Ishikawa (cell line): Measurements from ENCODE around the gene TAAR1.

Experiments
- CEBPB ChIP-seq: IDR thresholded peaks from 2 replicates; pipeline ENCODE4 v1.6.1; 2012
- CREB1 ChIP-seq: IDR thresholded peaks from 2 replicates; pipeline ENCODE4 v1.6.1; 2012; ENCODE audit warnings: low read depth
- EGR1 ChIP-seq: IDR thresholded peaks from 2 replicates; pipeline ENCODE4 v1.6.1; 2012
- EP300 ChIP-seq: IDR thresholded peaks from 2 replicates; pipeline ENCODE4 v1.6.1; 2012; ENCODE audit warnings: borderline replicate concordance
- FOXM1 ChIP-seq: IDR thresholded peaks from 2 replicates; pipeline ENCODE4 v1.6.1; 2012; ENCODE audit warnings: low read depth, borderline replicate concordance
- MAX ChIP-seq: IDR thresholded peaks from 2 replicates; pipeline ENCODE4 v1.6.1; 2012
- NFIC ChIP-seq: IDR thresholded peaks from 2 replicates; pipeline ENCODE4 v1.6.1; 2012
- RAD21 ChIP-seq: IDR thresholded peaks from 2 replicates; pipeline ENCODE4 v1.6.1; 2012; ENCODE audit warnings: low read depth
- REST ChIP-seq: IDR thresholded peaks from 2 replicates; pipeline ENCODE4 v1.6.1; 2012; ENCODE audit warnings: low read depth, mild to moderate bottlenecking
- TAF1 ChIP-seq: IDR thresholded peaks from 2 replicates; pipeline ENCODE4 v1.6.1; 2012; ENCODE audit warnings: low read depth, mild to moderate bottlenecking
- TCF12 ChIP-seq: IDR thresholded peaks from 2 replicates; pipeline ENCODE4 v1.6.1; 2012; ENCODE audit warnings: low read depth
- TEAD4 ChIP-seq: IDR thresholded peaks from 2 replicates; pipeline ENCODE4 v1.6.1; 2012
- USF1 ChIP-seq: IDR thresholded peaks from 2 replicates; pipeline ENCODE4 v1.6.1; 2012
- YY1 ChIP-seq: IDR thresholded peaks from 2 replicates; pipeline ENCODE4 v1.6.1; 2012; ENCODE audit warnings: low read depth
- ZBTB7A ChIP-seq: IDR thresholded peaks from 2 replicates; pipeline ENCODE4 v1.6.1; 2012; ENCODE audit warnings: low read depth

The TAAR1 gene

GRCh38 chr6:132698608-132699007 lies 39.6 kb upstream of the TAAR1 start:
- TF ChIP-seq ZBTB7A, result no peak
- TF ChIP-seq CEBPB, result no peak
- TF ChIP-seq FOXM1, result no peak
- no peak for TF ChIP-seq TCF12
- no peak for TF ChIP-seq CREB1
- no peak for TF ChIP-seq YY1
- TF ChIP-seq EP300, result no peak
- TF ChIP-seq USF1, result no peak
- TF ChIP-seq REST, result no peak
- TF ChIP-seq EGR1, result no peak
- no peak for TF ChIP-seq TAF1
- TF ChIP-seq MAX, result no peak
- no peak for TF ChIP-seq TEAD4

DNA sequence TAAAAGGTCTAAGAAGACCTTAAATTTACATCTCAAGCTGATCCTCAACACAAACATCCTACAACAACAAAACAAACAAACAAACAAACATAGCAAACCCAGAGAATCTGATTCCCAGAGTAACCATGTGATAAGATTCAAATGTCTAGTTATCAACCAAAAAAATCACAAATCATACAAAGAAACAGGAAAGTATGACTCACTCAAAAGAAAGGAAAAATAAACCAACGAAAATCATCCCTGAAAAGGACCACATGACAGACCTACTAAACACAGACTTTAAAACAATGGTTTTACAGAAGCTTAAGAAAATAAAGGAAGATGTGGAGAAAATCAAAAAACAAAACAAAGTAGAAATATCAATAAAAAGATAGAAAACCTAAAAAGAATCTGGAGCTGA lies 36.8 kb upstream of the TAAR1 start:
- TF ChIP-seq REST (no peak), ZBTB7A (no peak), TCF12 (no peak), FOXM1 (no peak), CREB1 (no peak), RAD21 (no peak), USF1 (no peak), TAF1 (no peak), TEAD4 (no peak), EGR1 (no peak), MAX (no peak), YY1 (no peak), NFIC (no peak), CEBPB (no peak), EP300 (no peak)

DNA sequence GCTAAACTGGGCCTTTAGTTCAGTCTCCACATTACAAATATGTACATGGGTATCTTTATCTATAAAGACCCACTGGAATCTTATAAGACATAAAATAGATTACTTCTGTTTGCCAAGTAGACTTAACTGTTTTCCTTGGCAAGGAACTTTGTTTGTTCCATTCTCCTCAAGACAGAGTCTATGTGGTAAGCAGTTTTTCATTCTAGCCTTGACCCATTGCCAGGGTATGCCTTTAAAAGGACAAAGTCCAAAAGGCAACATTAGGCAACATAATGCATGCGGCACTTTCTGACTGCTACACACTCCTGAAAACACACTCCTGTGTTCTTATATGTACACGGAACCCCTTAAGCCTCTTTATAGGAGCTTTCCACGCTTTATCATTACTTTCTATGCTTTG lies 34.5 kb upstream of the TAAR1 start:
- TF ChIP-seq CEBPB, result no peak
- no peak for TF ChIP-seq ZBTB7A
- no peak for TF ChIP-seq FOXM1
- TF ChIP-seq RAD21, result no peak
- no peak for TF ChIP-seq TAF1

GRCh38 chr6:132690678-132691077 lies 31.7 kb upstream of the TAAR1 start:
- TF ChIP-seq REST (no peak), EGR1 (no peak), ZBTB7A (no peak), CREB1 (no peak), MAX (no peak), EP300 (no peak)

DNA sequence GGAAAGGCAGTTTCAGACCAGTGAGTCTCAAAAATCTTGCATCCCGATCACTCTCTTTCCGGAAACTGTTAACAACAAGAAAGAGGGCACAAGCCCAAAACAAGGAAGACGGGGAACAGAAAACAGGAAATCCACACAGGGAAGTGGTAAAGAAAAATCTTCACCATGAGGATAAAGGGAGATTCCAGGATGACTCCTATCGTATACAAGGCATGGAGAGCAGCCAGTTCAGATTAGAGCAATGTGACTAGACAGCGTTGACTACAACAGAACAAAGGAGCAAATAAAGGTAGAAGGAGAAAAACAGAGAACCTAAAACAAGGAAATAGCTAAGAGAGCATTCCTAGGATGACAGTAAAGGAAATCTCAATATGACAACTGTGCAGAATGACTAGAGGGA lies 28.3 kb upstream of the TAAR1 start:
- TF ChIP-seq REST, result no peak
- no peak for TF ChIP-seq USF1
- TF ChIP-seq TEAD4, result no peak
- TF ChIP-seq TAF1, result no peak
- no peak for TF ChIP-seq NFIC
- no peak for TF ChIP-seq EP300
- no peak for TF ChIP-seq EGR1
- TF ChIP-seq CEBPB, result no peak
- no peak for TF ChIP-seq MAX
- no peak for TF ChIP-seq FOXM1
- TF ChIP-seq RAD21, result no peak
- TF ChIP-seq CREB1, result no peak
- TF ChIP-seq YY1, result no peak
- TF ChIP-seq ZBTB7A, result no peak
- TF ChIP-seq TCF12, result no peak
